HepG2 (cell line): ENCODE data around the gene UTP15. TPM values are rescaled to one million over a fixed set of nuclear protein-coding genes. Genes with fewer than 3 reads are reported as not detected.
A peak's percentile ranks its signal among the peaks of the same experiment; 100 is the strongest.

Source experiments
- ATAC-seq: fragments of 200-7000 bp; cut with Tn5 transposase; 3 replicates; pipeline ENCODE4 v1.9.1; 2020; ENCODE audit warnings: mild to moderate bottlenecking, moderate library complexity
- BruUV-seq: library from RNA; stranded (reverse); fragments of 400-500 nt; replicated peaks from 2 replicates; lab custom pipeline; 2021; lab: Mats Ljungman, UMichigan
- CTCF ChIA-PET: fragments of 300-600 bp; formaldehyde crosslinking; extraction: SDS; loops from one replicate; lab custom pipeline; 2021; ENCODE audit warnings: low total read pairs, inconsistent platforms, low intra/inter-chr PET ratio; lab: Yijun Ruan, JAX
- POLR2A ChIA-PET: fragments of 350-600 bp; sonication (Branson Sonifier 250); formaldehyde crosslinking; loops from one replicate; lab custom pipeline; 2020; ENCODE audit warnings: antibody characterized with exemption, inconsistent platforms; lab: Yijun Ruan, JAX
- DNase-seq: peaks from one replicate; pipeline ENCODE4 v3.0.0-alpha.2; 2015; ENCODE audit warnings: low spot score
- FAIRE-seq: peaks from 3 replicates; lab custom pipeline; 2011; peaks lifted over from hg19 to GRCh38; lab: Jason Lieb, UNC
- H2AFZ ChIP-seq: one replicate; pipeline ENCODE4 v1.6.1; 2011; ENCODE audit warnings: low read length, inconsistent platforms
- H3K27ac ChIP-seq: fragments of 300-600 bp; 3 replicates; pipeline ENCODE4 v1.8.0; 2011; ENCODE audit warnings: mixed run types, mild to moderate bottlenecking, mixed read lengths, low read length, inconsistent platforms; ENCODE audit not compliant: insufficient read depth; ENCODE audit errors: extremely low read length
- H3K27me3 ChIP-seq, 2 experiments: fragments of 200-600 bp in 1 of 2; 2 replicates in 1 of 2; 3 replicates in 1 of 2; pipeline versions ENCODE4 v1.6.0 to v1.8.0; 2011; ENCODE audit warnings: low read length in 2 of 2, mild to moderate bottlenecking in 2 of 2, moderate library complexity in 2 of 2, inconsistent platforms in 1 of 2; ENCODE audit not compliant: insufficient read depth in 2 of 2, control insufficient read depth in 1 of 2
- H3K36me3 ChIP-seq, 2 experiments: fragments of 200-600 bp in 1 of 2; replicated peaks in 1 of 2; 2 replicates in 1 of 2; 3 replicates in 1 of 2; pipeline versions ENCODE4 v1.5.1 to v1.8.0; 2011; ENCODE audit warnings: low read length in 2 of 2, inconsistent platforms in 1 of 2; ENCODE audit not compliant: insufficient read depth in 2 of 2, control insufficient read depth in 1 of 2
- H3K4me1 ChIP-seq: 2 replicates; pipeline ENCODE4 v1.5.1; 2012; ENCODE audit warnings: low read length, inconsistent platforms; ENCODE audit not compliant: insufficient read depth
- H3K4me2 ChIP-seq: 2 replicates; pipeline ENCODE4 v1.6.0; 2011; ENCODE audit warnings: low read depth, low read length, inconsistent platforms
- H3K4me3 ChIP-seq, 3 experiments: fragments of 200-600 bp in 1 of 3; sonication (generic), shearing (Covaris generic) in 1 of 3; replicated peaks in 1 of 3; 2 replicates each; pipeline ENCODE4 v1.5.1; 2011 to 2016; ENCODE audit warnings: low read length in 3 of 3, inconsistent platforms in 2 of 3, low read depth in 2 of 3, mild to moderate bottlenecking in 2 of 3, control low read depth in 1 of 3, mixed read lengths in 1 of 3; ENCODE audit not compliant: insufficient read depth in 1 of 3
- H3K79me2 ChIP-seq: one replicate; pipeline ENCODE4 v1.6.1; 2011; ENCODE audit warnings: low read length, inconsistent platforms; ENCODE audit not compliant: insufficient read depth
- H3K9ac ChIP-seq: 2 replicates; pipeline ENCODE4 v1.6.0; 2011; ENCODE audit warnings: mild to moderate bottlenecking, low read depth, low read length, inconsistent platforms; ENCODE audit not compliant: insufficient read depth
- H3K9me3 ChIP-seq: 2 replicates; pipeline ENCODE4 v1.5.1; 2012; ENCODE audit warnings: mild to moderate bottlenecking, low read length
- H4K20me1 ChIP-seq: 2 replicates; pipeline ENCODE4 v1.6.0; 2011; ENCODE audit warnings: inconsistent platforms, mild to moderate bottlenecking, low read length, moderate library complexity; ENCODE audit not compliant: insufficient read depth
- GMEB2 ChIP-seq: IDR thresholded peaks from 2 replicates; pipeline ENCODE4 v1.6.1; 2016; ENCODE audit warnings: missing biosample characterization, missing genetic modification reagents, low read depth
- HMGXB4 ChIP-seq, 2 experiments: sonication (generic) in 1 of 2; formaldehyde crosslinking in 1 of 2; IDR thresholded peaks; 2 replicates each; pipeline versions ENCODE4 v1.4.0 to v1.6.1; 2018 to 2020; ENCODE audit warnings: missing genetic modification reagents in 2 of 2, borderline replicate concordance in 1 of 2, low read depth in 1 of 2, mild to moderate bottlenecking in 1 of 2, missing biosample characterization in 1 of 2
- MAFF ChIP-seq: IDR thresholded peaks from 2 replicates; pipeline ENCODE4 v1.6.1; 2011; ENCODE audit warnings: low read depth, low read length, improper control_type of control experiment
- MAFK ChIP-seq, 2 experiments: IDR thresholded peaks in 1 of 2; conservative IDR thresholded peaks in 1 of 2; 2 replicates each; pipeline ENCODE4 v1.6.1; 2011; ENCODE audit warnings: improper control_type of control experiment in 2 of 2, low read length in 2 of 2
- NFATC3 ChIP-seq: sonication (generic); formaldehyde crosslinking; IDR thresholded peaks from 2 replicates; pipeline ENCODE4 v1.5.1; 2020; ENCODE audit warnings: mild to moderate bottlenecking, missing genetic modification reagents
- POLR2AphosphoS5 ChIP-seq: IDR thresholded peaks from 2 replicates; pipeline ENCODE4 v1.6.1; 2012; ENCODE audit warnings: low read depth, low read length
- SOX13 ChIP-seq, 3 experiments: fragments of 450-650 bp in 1 of 3; sonication (generic) in 1 of 3; formaldehyde crosslinking in 1 of 3; IDR thresholded peaks in 2 of 3; conservative IDR thresholded peaks in 1 of 3; 2 replicates each; pipeline versions ENCODE4 v1.5.0 to v1.6.1; 2016 to 2020; ENCODE audit warnings: antibody characterized with exemption in 1 of 3, mild to moderate bottlenecking in 1 of 3, missing compliant biosample characterization in 1 of 3, missing genetic modification reagents in 1 of 3, moderate library complexity in 1 of 3
- THYN1 ChIP-seq: sonication (generic); formaldehyde crosslinking; IDR thresholded peaks from 2 replicates; pipeline ENCODE4 v1.8.1; 2023; ENCODE audit warnings: low read depth, mild to moderate bottlenecking, moderate library complexity, missing genetic modification reagents, borderline replicate concordance
- WGBS: methylation state at CpG from one replicate; pipeline ENCODE4 v1.1.6; 2017; ENCODE audit warnings: low lambda C conversion rate; 5-methylcytosine and 5-hydroxymethylcytosine counted together
- in situ Hi-C: cut with HindIII; loops from 2 replicates; pipeline ENCODE4 v1.10.0; 2017; ENCODE audit warnings: low pct_unique_long_range_greater_than_20kb; ENCODE audit not compliant: extremely low pct_ligation_motif_present
- intact Hi-C: fragments of 100-400 bp; cut with micrococcal nuclease; formaldehyde crosslinking; loops from one replicate; pipeline ENCODE4 v1.10.0; 2022; ENCODE audit not compliant: unreplicated experiment
- polyA plus RNA-seq, 8 experiments: library from polyadenylated mRNA; depleted of rRNA in 3 of 8; stranded (reverse) in 7 of 8; unstranded in 1 of 8; fragments of >200 nt; fragmentation: Illumina TruSeq in 4 of 8; extraction: Trizol in 4 of 8; gene quantifications; 2 replicates each; pipeline versions ENCODE4 v1.2.1 to v1.2.3, GENCODE V29; 2011 to 2016; ENCODE audit warnings: low read depth in 4 of 8, missing spikeins in 1 of 8, mixed read lengths in 1 of 8; ENCODE audit not compliant: insufficient read depth in 1 of 8
- total RNA-seq, 5 experiments: library from RNA; depleted of rRNA; stranded (reverse); fragments of >200 nt; fragmentation: Illumina TruSeq; extraction: Trizol; gene quantifications; 2 replicates each; pipeline ENCODE4 v1.2.3, GENCODE V29; 2016; ENCODE audit warnings: low read depth in 1 of 5
- TF ChIP-seq, protein P1 (sequence below): sonication (generic); formaldehyde crosslinking; IDR thresholded peaks from 2 replicates; pipeline ENCODE4 v1.9.0; 2021; ENCODE audit warnings: missing genetic modification reagents, mild to moderate bottlenecking, borderline replicate concordance

UTP15 gene
- total and polyA plus RNA-seq, 2 of the 13 experiments (the other 11 are each of a cell fraction or from before 2014, with no cell fraction given): 7.3 to 35.8 TPM

DNA sequence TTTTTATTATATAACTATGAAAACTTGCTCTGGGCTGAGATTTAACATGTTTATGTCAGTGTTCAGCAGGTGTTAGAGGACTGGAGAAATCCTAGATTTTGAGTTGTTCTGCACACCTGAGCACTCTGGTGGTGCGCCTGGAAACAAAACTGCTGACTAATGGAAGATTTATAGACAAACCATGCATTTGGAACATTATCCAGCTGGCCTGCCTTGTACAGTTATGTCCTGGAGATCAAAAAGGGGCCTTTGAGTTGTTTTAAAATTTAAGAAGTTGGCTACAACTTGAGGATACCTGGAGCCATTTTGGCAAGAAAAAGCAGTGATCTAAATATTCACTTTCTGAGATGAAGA lies 54.8 kb downstream of the UTP15 start:
- ATAC-seq (no peak), FAIRE-seq (no peak), DNase-seq (no peak)
- Histone ChIP-seq H3K4me3 (no peak overlapping the region), H3K27me3 (peaks cover 0 to 3% of the 10 kb centered on the region in 2 experiments; a peak in 1 of 5 replicates), H3K79me2 (no peaks in the 10 kb centered on the region), H3K36me3 (no peaks in the 10 kb centered on the region), H4K20me1 (no peaks in the 10 kb centered on the region), H3K9me3 (no peaks in the 10 kb centered on the region), H3K27ac (no peak overlapping the region), H3K4me1 (peaks cover 51% of the 10 kb centered on the region), H2AFZ (no peak overlapping the region), H3K9ac (no peak overlapping the region), H3K4me2 (no peak overlapping the region)
- no TSS peak for BruUV-seq
- ChIA-PET POLR2A (no interaction called here), CTCF (no interaction called here)
- intact Hi-C loops: no loop called here
- 82% methylated on average over 1 of the region's 1 CpG for WGBS
- TF ChIP-seq SOX13 (IDR thresholded peaks at IDR 0.05): no peak
- TF ChIP-seq SOX13 (CRISPR knock-in tag; conservative IDR thresholded peaks at IDR 0.05 in 1 of 2, IDR thresholded peaks at IDR 0.05 in 1 of 2): no peak
- TF ChIP-seq THYN1: no peak
- no peak for TF ChIP-seq GMEB2
- TF ChIP-seq MAFF: peak; percentile 82
- no peak for TF ChIP-seq POLR2AphosphoS5
- TF ChIP-seq MAFK (conservative IDR thresholded peaks at IDR 0.05 in 1 of 2, IDR thresholded peaks at IDR 0.05 in 1 of 2; ENCODE audit: low read length in 2 of 2): peak; percentile 79 to 90
- TF ChIP-seq HMGXB4 (CRISPR knock-in tag; IDR thresholded peaks at IDR 0.05; ENCODE audit: borderline replicate concordance in 1 of 2, low read depth in 1 of 2): no peak
- TF ChIP-seq NFATC3 (CRISPR knock-in tag): no peak
- TF ChIP-seq, protein P1, sequence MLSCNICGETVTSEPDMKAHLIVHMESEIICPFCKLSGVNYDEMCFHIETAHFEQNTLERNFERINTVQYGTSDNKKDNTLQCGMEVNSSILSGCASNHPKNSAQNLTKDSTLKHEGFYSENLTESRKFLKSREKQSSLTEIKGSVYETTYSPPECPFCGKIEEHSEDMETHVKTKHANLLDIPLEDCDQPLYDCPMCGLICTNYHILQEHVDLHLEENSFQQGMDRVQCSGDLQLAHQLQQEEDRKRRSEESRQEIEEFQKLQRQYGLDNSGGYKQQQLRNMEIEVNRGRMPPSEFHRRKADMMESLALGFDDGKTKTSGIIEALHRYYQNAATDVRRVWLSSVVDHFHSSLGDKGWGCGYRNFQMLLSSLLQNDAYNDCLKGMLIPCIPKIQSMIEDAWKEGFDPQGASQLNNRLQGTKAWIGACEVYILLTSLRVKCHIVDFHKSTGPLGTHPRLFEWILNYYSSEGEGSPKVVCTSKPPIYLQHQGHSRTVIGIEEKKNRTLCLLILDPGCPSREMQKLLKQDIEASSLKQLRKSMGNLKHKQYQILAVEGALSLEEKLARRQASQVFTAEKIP (CRISPR knock-in tag): no peak
- in situ Hi-C loops: no loop called here
